ENCODE results near the gene CDK5R1.

The CDK5R1 gene

DNA sequence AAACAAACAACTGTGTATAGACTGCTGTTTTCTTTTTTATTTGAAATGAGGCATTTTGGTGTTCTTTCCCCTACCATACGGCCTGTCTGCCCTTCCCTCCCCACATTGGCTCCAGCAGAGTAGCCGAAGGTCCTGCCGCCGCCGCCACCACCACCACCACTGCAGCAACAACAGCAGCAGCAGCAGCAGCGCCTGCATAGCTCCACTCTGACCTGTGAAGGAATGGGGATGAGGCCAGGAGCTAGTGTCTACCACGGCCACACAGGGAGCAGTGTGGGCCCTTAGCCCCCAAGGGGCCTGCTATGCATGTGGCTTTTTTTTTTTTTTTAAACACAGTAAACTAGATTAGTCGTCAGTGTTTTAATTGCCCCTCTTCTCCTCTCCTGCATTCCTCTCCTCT lies 5.6 kb upstream of the CDK5R1 start:
- ATAC-seq (replicated peaks; ENCODE audit: extremely low read depth, poor library complexity, severe bottlenecking) (no peak), DNase-seq (ENCODE audit: low spot score in 2 of 2) (no peak)
- Mint-ChIP-seq H3K27ac (ENCODE audit: low read depth) (peak overlapping the region; percentile 77), H3K9me3 (no peaks in the 10 kb centered on the region), H3K4me1 (peaks cover 6% of the 10 kb centered on the region), H3K36me3 (ENCODE audit: insufficient read depth) (peaks cover 57% of the 10 kb centered on the region), H3K4me3 (no peak overlapping the region), H3K27me3 (no peaks in the 10 kb centered on the region)

DNA sequence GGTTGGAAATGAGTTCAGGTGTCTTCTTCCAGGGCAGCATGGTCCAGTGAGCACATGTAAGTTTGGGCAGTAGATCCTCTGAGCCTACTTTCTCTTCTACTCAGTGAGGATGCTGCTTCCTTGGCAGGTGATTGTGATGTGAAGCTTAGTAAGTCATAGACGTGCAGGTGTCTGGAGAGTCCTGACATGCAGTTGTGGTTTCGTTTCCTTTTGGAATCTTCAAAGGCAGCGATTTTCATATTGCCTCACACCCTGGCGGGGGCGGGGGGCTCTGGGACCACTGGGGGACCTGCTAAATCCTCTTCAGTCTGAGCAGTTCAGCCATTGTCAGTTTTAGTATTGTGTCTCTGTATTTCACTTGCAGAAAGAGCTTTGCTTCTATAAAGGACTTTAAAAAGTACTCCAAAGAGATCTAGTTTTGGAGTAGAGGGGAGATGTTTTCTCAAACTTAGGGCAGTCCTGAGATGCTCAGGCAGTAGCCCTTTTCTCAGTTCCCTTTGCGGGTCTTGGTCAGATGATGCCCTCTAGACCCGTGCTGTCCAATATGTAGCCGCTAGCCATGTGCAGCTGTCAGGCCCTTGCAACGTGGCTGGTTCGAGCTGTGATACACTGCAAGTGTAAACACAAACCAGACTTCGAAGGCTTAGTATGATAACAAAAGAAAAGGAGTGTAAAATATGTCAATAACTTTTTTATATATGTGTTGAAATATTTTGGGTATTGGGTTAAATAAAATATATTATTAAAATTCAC lies 4.0 kb upstream of the CDK5R1 start:
- no peaks in the 10 kb centered on the region for H3K9me3 Mint-ChIP-seq
- no peaks in the 10 kb centered on the region for H3K27me3 Mint-ChIP-seq
- H3K4me1 Mint-ChIP-seq: peaks cover 10% of the 10 kb centered on the region
- DNase-seq (ENCODE audit: low spot score in 2 of 2) (no peak), ATAC-seq (replicated peaks; ENCODE audit: extremely low read depth, poor library complexity, severe bottlenecking) (no peak)
- peak overlapping the region; percentile 77 for H3K27ac Mint-ChIP-seq (ENCODE audit: low read depth)
- H3K36me3 Mint-ChIP-seq (ENCODE audit: insufficient read depth): peaks cover 47% of the 10 kb centered on the region
- H3K4me3 Mint-ChIP-seq: no peak overlapping the region

DNA sequence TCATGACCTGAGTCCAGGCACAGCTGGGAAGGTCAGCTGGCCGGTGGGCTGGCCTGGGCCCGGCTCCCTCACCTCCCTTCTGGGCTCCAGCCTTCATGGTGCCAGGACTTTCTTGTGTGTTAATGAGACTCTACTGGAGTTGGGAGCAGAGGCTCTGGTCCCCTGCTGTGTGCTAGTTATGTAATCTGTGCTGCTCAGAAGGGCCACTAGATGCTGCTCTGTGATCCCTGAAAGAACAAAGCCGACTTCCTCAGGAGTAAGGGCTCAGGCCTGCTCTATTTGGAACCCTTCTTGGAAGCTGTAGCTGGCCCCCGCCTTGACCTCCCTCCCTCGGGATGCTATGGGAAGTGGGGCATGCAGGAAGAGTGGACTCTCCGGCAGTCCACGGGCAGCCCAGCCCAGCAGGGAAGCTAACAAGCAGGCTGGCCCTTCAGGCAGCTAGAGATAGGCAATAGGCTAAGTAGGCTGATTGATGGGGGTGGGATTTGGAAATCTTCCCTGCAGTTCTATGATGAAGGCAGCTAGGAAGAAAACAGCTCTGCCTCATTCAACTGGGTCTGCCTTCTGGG lies 3.3 kb upstream of the CDK5R1 start:
- peaks cover 43% of the 10 kb centered on the region for H3K36me3 Mint-ChIP-seq (ENCODE audit: insufficient read depth)
- H3K27ac Mint-ChIP-seq (ENCODE audit: low read depth): peak overlapping the region; percentile 70
- no peaks in the 10 kb centered on the region for H3K9me3 Mint-ChIP-seq
- DNase-seq (ENCODE audit: low spot score in 2 of 2) (peak in 1 of 2 donors; percentile 35), ATAC-seq (replicated peaks; ENCODE audit: extremely low read depth, poor library complexity, severe bottlenecking) (no peak)
- peak overlapping the region; percentile 31 for H3K4me3 Mint-ChIP-seq
- H3K4me1 Mint-ChIP-seq: peaks cover 18% of the 10 kb centered on the region
- no peaks in the 10 kb centered on the region for H3K27me3 Mint-ChIP-seq

DNA sequence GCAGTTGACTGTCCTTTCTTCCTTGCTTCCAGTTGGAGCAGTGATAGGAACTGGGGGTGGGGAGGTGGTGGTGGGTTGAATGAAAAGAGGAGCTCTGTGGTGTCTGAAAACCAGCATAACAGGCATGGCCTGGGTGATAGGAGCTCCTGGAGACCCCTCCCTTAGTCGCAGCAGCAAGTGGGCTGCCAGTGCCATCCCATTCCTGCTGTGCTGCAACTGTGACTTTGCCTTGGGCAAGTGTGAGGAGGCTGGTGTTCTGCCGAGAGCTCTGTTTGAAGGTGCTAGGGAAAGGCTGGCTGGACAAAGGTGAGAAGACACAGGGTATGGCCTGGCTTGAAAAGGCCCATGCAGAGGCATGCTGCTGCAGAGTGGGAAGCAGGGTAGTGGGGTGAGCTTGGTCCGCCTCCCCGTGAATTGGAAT lies 2.7 kb upstream of the CDK5R1 start:
- peaks cover 43% of the 10 kb centered on the region for H3K36me3 Mint-ChIP-seq (ENCODE audit: insufficient read depth)
- H3K27ac Mint-ChIP-seq (ENCODE audit: low read depth): no peak overlapping the region
- no peak overlapping the region for H3K4me3 Mint-ChIP-seq

DNA sequence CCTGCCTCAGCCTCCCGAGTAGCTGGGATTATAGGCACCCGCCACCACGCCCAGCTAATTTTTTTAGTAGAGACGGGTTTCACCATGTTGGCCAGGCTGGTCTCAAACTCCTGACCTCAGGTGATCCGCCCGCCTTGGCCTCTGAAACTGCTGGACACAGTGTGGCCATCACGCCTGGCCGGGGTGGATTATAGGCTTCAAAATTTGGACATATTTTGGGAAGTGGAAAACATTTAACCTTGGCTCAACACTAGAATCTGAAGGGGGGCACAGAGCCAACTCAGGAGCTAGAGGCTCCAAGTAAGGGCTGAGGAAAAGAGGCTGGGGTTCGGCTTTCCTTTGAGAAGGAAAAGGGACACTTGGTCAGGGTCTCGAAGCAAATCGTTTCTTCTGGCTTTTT lies 2.2 kb upstream of the CDK5R1 start:
- Mint-ChIP-seq H3K9me3 (no peaks in the 10 kb centered on the region), H3K27me3 (no peaks in the 10 kb centered on the region), H3K4me1 (peaks cover 29% of the 10 kb centered on the region), H3K4me3 (no peak overlapping the region), H3K27ac (ENCODE audit: low read depth) (no peak overlapping the region), H3K36me3 (ENCODE audit: insufficient read depth) (peaks cover 43% of the 10 kb centered on the region)
- DNase-seq (ENCODE audit: low spot score in 2 of 2) (no peak), ATAC-seq (replicated peaks; ENCODE audit: extremely low read depth, poor library complexity, severe bottlenecking) (no peak)

More for the DNA sequence above, 2.7 kb upstream of the CDK5R1 start:
- H3K4me1 Mint-ChIP-seq: peaks cover 23% of the 10 kb centered on the region
- ATAC-seq (replicated peaks; ENCODE audit: extremely low read depth, poor library complexity, severe bottlenecking) (no peak), DNase-seq (ENCODE audit: low spot score in 2 of 2) (no peak)
- H3K27me3 Mint-ChIP-seq: no peaks in the 10 kb centered on the region
- H3K9me3 Mint-ChIP-seq: no peaks in the 10 kb centered on the region

DNA sequence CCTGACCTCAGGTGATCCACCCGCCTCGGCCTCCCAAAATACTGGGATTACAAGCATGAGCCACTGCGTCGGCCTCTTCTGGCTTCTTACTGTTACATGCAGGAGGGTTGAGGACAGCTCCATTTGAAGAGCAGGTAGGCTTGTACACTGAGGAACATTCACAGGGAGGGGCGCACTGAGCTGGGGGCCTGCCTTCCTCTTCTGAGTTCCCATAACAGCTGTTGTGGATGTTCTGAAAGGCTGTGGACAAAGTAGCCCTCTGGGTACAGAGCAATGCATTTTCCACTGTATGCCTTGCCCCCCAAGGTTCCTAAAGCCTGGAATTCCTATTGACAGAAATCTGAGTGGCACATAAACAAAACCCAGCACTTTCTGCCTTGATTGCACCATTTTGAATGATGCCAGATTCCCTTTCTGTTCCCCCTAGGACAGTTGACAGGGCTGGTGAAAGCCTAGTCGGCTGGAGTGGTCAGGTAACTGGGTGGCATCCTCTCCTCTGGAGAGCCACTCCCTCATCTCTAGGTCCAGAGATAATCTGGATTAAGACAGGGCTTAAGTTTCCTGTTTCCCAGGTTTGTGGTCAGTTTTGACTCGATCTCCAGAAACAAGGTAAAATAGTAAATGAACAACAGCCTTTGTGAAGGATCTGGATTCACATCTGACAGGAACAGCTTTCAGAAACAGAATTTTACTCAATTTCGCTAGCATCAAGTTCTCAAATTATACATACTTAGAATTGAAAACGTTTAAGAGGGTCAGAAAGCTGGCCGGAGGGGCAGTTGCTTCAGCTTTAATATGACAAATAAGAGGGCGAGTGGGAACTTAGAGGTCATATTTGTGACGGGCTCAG lies 1.3 kb upstream of the CDK5R1 start:
- H3K9me3 Mint-ChIP-seq: no peaks in the 10 kb centered on the region
- no peaks in the 10 kb centered on the region for H3K27me3 Mint-ChIP-seq
- peaks cover 36% of the 10 kb centered on the region for H3K36me3 Mint-ChIP-seq (ENCODE audit: insufficient read depth)
- peak overlapping the region; percentile 65 for H3K27ac Mint-ChIP-seq (ENCODE audit: low read depth)
- H3K4me3 Mint-ChIP-seq: peak overlapping the region; percentile 79
- H3K4me1 Mint-ChIP-seq: peaks cover 37% of the 10 kb centered on the region
- no peak for ATAC-seq (replicated peaks; ENCODE audit: extremely low read depth, poor library complexity, severe bottlenecking)
- no peak for DNase-seq (ENCODE audit: low spot score in 2 of 2)

DNA sequence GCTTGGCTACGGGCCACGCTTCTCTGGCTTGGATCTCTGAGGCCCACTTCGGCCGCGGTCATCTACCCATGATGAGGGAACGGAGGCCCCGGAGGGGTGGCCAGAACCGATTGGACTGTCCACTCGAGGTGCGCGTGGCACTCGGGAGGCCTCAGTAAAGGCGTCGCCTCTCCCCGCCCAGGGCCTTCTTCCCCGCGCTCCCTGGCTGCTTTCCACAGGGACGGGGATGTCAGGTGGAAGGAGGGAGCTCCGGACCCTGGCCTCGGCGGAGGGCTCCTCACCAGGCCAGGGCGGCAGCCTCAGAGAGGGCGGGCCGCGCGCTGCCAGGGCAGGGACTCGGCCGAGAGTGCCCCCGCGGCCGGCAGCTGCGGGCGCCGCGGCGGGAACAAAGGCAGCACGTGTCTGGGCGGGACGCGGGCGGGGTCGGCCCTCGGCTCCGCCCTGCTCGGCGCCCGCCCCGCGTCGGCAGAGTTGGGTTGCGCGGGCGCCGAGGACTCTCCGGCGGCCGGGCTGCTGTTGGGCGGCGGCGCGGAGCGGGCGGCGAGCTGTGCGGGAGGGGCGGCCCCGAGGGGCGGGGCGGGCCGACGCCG lies 587 bp upstream of the CDK5R1 start:
- H3K9me3 Mint-ChIP-seq: no peaks in the 10 kb centered on the region
- peak; percentile 48 to 51 for DNase-seq (ENCODE audit: low spot score in 2 of 2)
- peak overlapping the region; percentile 65 for H3K27ac Mint-ChIP-seq (ENCODE audit: low read depth)

DNA sequence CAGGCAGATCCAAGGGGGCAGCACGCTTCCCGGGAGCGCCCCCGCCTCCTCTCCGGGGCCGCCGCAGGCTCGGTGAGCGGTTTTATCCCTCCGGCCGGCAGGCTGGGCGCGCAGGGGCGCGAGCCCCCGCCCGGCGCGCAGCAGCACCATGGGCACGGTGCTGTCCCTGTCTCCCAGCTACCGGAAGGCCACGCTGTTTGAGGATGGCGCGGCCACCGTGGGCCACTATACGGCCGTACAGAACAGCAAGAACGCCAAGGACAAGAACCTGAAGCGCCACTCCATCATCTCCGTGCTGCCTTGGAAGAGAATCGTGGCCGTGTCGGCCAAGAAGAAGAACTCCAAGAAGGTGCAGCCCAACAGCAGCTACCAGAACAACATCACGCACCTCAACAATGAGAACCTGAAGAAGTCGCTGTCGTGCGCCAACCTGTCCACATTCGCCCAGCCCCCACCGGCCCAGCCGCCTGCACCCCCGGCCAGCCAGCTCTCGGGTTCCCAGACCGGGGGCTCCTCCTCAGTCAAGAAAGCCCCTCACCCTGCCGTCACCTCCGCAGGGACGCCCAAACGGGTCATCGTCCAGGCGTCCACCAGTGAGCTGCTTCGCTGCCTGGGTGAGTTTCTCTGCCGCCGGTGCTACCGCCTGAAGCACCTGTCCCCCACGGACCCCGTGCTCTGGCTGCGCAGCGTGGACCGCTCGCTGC lies 832 bp downstream of the CDK5R1 start:
- ATAC-seq (replicated peaks; ENCODE audit: extremely low read depth, poor library complexity, severe bottlenecking) (no peak), DNase-seq (ENCODE audit: low spot score in 2 of 2) (no peak)
- Mint-ChIP-seq H3K4me3 (peak overlapping the region; percentile 89), H3K4me1 (peaks cover 57% of the 10 kb centered on the region), H3K9me3 (no peaks in the 10 kb centered on the region), H3K36me3 (ENCODE audit: insufficient read depth) (peaks cover 24% of the 10 kb centered on the region), H3K27ac (ENCODE audit: low read depth) (peak overlapping the region; percentile 70), H3K27me3 (no peaks in the 10 kb centered on the region)

More for the DNA sequence above, 587 bp upstream of the CDK5R1 start:
- ATAC-seq (replicated peaks; ENCODE audit: extremely low read depth, poor library complexity, severe bottlenecking): peak; percentile 81
- peaks cover 33% of the 10 kb centered on the region for H3K36me3 Mint-ChIP-seq (ENCODE audit: insufficient read depth)
- H3K4me3 Mint-ChIP-seq: peak overlapping the region; percentile 79
- no peaks in the 10 kb centered on the region for H3K27me3 Mint-ChIP-seq
- H3K4me1 Mint-ChIP-seq: peaks cover 43% of the 10 kb centered on the region

DNA sequence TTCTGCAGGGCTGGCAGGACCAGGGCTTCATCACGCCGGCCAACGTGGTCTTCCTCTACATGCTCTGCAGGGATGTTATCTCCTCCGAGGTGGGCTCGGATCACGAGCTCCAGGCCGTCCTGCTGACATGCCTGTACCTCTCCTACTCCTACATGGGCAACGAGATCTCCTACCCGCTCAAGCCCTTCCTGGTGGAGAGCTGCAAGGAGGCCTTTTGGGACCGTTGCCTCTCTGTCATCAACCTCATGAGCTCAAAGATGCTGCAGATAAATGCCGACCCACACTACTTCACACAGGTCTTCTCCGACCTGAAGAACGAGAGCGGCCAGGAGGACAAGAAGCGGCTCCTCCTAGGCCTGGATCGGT lies 1.4 kb downstream of the CDK5R1 start:
- Mint-ChIP-seq H3K9me3 (no peaks in the 10 kb centered on the region), H3K4me3 (peak overlapping the region; percentile 89), H3K36me3 (ENCODE audit: insufficient read depth) (peaks cover 23% of the 10 kb centered on the region), H3K27me3 (no peaks in the 10 kb centered on the region), H3K4me1 (peaks cover 62% of the 10 kb centered on the region), H3K27ac (ENCODE audit: low read depth) (peak overlapping the region; percentile 70)
- ATAC-seq (replicated peaks; ENCODE audit: extremely low read depth, poor library complexity, severe bottlenecking) (no peak), DNase-seq (ENCODE audit: low spot score in 2 of 2) (no peak)

DNA sequence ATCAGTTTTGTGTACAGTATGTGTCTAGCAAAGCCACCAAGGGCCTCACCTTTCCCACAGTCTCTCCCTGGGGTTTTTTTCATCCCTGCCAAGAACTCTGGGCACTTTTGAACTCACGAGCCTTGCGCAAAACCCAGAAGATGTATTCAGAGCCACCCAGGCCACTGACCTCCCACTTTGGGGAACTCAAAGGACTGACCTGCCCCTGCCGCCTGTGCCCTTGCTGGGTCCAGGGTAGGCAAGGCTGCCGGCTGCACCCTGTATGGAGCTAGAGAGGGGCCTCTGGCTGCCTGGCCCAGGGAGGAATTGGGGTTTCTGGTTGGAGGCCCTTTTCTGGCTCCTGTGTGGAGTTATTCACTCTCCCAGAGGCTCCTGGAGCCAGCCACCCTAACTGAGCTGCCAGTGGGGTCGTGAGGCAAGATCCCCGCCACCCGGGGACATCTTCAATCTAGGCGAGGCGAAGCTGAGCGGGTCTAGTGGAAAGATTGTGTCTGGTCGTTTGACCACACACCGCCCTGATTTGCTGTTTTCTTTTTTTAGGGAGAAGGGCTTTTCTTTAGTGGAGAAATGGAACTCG lies 1.9 kb downstream of the CDK5R1 start:
- Mint-ChIP-seq H3K9me3 (no peaks in the 10 kb centered on the region), H3K27me3 (no peaks in the 10 kb centered on the region), H3K36me3 (ENCODE audit: insufficient read depth) (peaks cover 19% of the 10 kb centered on the region), H3K27ac (ENCODE audit: low read depth) (peak overlapping the region; percentile 70), H3K4me3 (peak overlapping the region; percentile 89), H3K4me1 (peaks cover 64% of the 10 kb centered on the region)
- no peak for DNase-seq (ENCODE audit: low spot score in 2 of 2)
- no peak for ATAC-seq (replicated peaks; ENCODE audit: extremely low read depth, poor library complexity, severe bottlenecking)

DNA sequence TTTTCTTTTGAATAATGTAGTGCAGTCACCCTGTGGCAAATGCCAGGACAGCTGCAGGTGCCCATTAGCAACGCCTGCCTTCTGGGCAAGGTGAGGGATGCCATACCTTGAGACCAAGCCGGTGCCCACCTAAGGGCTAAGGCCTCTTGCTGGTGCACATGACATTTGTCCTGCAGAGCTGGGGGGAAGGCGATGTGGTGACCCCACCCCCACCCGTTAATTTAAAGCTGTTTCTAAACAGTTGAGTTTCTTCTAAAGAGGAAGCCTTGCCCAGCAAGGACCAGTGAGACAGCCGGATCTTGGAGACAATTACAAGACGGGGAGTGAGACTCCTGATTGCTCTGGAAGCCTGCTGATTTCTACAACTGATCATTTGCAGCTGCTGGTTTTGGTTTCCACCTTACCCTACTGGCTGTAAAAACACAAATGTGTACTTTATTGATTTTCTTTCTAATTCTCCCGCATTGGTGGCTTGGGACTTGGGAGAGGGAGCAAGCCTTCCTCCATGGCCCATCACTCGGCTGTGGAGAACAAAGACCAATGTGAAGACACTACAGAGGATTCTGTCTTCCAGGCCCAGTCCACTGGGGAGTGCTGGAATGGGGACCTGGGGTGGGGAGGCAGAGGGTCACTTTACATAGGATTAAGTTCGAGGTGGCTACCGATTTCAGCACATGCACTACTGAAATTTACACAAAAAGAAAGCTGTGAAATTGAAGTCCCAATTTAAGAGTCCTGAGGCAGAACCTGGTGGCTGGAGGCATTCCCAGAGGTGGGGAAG lies 2.7 kb downstream of the CDK5R1 start:
- ATAC-seq (replicated peaks; ENCODE audit: extremely low read depth, poor library complexity, severe bottlenecking): no peak
- Mint-ChIP-seq H3K4me1 (peaks cover 57% of the 10 kb centered on the region), H3K4me3 (peak overlapping the region; percentile 89), H3K27ac (ENCODE audit: low read depth) (peak overlapping the region; percentile 67), H3K9me3 (no peaks in the 10 kb centered on the region), H3K36me3 (ENCODE audit: insufficient read depth) (peaks cover 17% of the 10 kb centered on the region), H3K27me3 (no peaks in the 10 kb centered on the region)
- DNase-seq (ENCODE audit: low spot score in 2 of 2): no peak
